ENCODE data around the gene M1AP.
A peak's percentile ranks its signal among the peaks of the same experiment; 100 is the strongest.

M1AP gene

GRCh38 chr2:74515271-74515980 is 132.7 kb downstream of the M1AP start:
- no peak for DNase-seq

GRCh38 chr2:74514368-74515270 is 133.5 kb downstream of the M1AP start, which contains the start of gene TLX2:
Gene TLX2 (plus strand): TSS chr2:74514450. CDS start chr2:74514807, 357 bp downstream.
- peak; percentile 19 for DNase-seq

- peak; percentile 19 for DNase-seq
Observed at GRCh38 chr2:74513605-74514367, 134.3 kb downstream of the M1AP start.

- DNase-seq = no peak
Observed at GRCh38 chr2:74512744-74513604, 135.2 kb downstream of the M1AP start.

GRCh38 chr2:74511104-74511989 is 136.8 kb downstream of the M1AP start:
- DNase-seq = no peak

GRCh38 chr2:74510272-74510671 is 137.9 kb downstream of the M1AP start:
- DNase-seq = no peak

- peak; percentile 18 for DNase-seq
Observed at GRCh38 chr2:74507926-74508520, 140.1 kb downstream of the M1AP start.
